GM23338 (cell line): ENCODE data around the gene GATAD2A. TPM values are rescaled to one million over a fixed set of nuclear protein-coding genes. Genes with fewer than 3 reads are reported as not detected.

ENCODE experiments used
- ATAC-seq: fragments of 200-7000 bp; cut with Tn5 transposase; 3 replicates; pipeline ENCODE4 v1.9.1; 2020
- DNase-seq: peaks from one replicate; pipeline ENCODE4 v3.0.0-alpha.2; 2015; ENCODE audit warnings: low spot score
- H2AFZ ChIP-seq: fragments of 200-600 bp; sonication (generic); 2 replicates; pipeline ENCODE4 v1.8.0; 2016; ENCODE audit warnings: antibody characterized with exemption, mild to moderate bottlenecking, moderate library complexity
- H3F3A ChIP-seq: fragments of 200-600 bp; sonication (generic); replicated peaks from 2 replicates; pipeline ENCODE4 v1.8.0; 2017; ENCODE audit warnings: antibody characterized with exemption, mixed run types, low read depth
- H3K27ac ChIP-seq: fragments of 200-600 bp; sonication (generic); 2 replicates; pipeline ENCODE4 v1.6.1; 2016; ENCODE audit warnings: low read depth
- H3K27me3 ChIP-seq: fragments of 200-600 bp; sonication (generic); 2 replicates; pipeline ENCODE4 v1.8.0; 2016; ENCODE audit warnings: mild to moderate bottlenecking, mixed run types, moderate library complexity; ENCODE audit not compliant: insufficient read depth
- H3K36me3 ChIP-seq: fragments of 200-600 bp; sonication (generic); 2 replicates; pipeline ENCODE4 v1.8.0; 2016; ENCODE audit warnings: mild to moderate bottlenecking; ENCODE audit not compliant: insufficient read depth
- H3K4me1 ChIP-seq: fragments of 200-600 bp; sonication (generic); 2 replicates; pipeline ENCODE4 v1.8.0; 2016; ENCODE audit warnings: mild to moderate bottlenecking, moderate library complexity; ENCODE audit not compliant: insufficient read depth
- H3K4me2 ChIP-seq: fragments of 200-600 bp; sonication (generic); 2 replicates; pipeline ENCODE4 v1.7.1; 2017; ENCODE audit warnings: mixed run types
- H3K4me3 ChIP-seq: fragments of 200-600 bp; sonication (generic); 2 replicates; pipeline ENCODE4 v1.6.1; 2016; ENCODE audit warnings: mixed run types
- H3K79me2 ChIP-seq: fragments of 200-600 bp; sonication (generic); replicated peaks from 2 replicates; pipeline ENCODE4 v1.8.0; 2017; ENCODE audit warnings: mild to moderate bottlenecking; ENCODE audit not compliant: insufficient read depth
- H3K9me2 ChIP-seq: fragments of 200-600 bp; sonication (generic); 2 replicates; pipeline ENCODE4 v1.8.0; 2017; ENCODE audit not compliant: insufficient read depth
- H4K20me1 ChIP-seq: fragments of 200-600 bp; sonication (generic); replicated peaks from 2 replicates; pipeline ENCODE4 v1.8.0; 2017; ENCODE audit warnings: mild to moderate bottlenecking; ENCODE audit not compliant: insufficient read depth
- H3K27ac Mint-ChIP-seq: 2 replicates; pipeline ENCODE4 v1.8.0; 2020; ENCODE audit warnings: inconsistent platforms, mild to moderate bottlenecking, moderate library complexity, mixed read lengths
- H3K27me3 Mint-ChIP-seq: 3 replicates; pipeline ENCODE4 v1.8.0; 2022; ENCODE audit warnings: low read depth, mild to moderate bottlenecking, moderate library complexity, mixed read lengths, inconsistent platforms; ENCODE audit not compliant: insufficient read depth, poor library complexity
- H3K36me3 Mint-ChIP-seq: 3 replicates; pipeline ENCODE4 v1.8.0; 2021; ENCODE audit warnings: low read depth, mild to moderate bottlenecking, inconsistent platforms, moderate library complexity, mixed read lengths
- H3K4me1 Mint-ChIP-seq: 3 replicates; pipeline ENCODE4 v1.8.0; 2020; ENCODE audit warnings: mild to moderate bottlenecking, inconsistent platforms, mixed read lengths
- H3K4me3 Mint-ChIP-seq: 3 replicates; pipeline ENCODE4 v1.8.0; 2021; ENCODE audit warnings: moderate library complexity, mild to moderate bottlenecking, inconsistent platforms, mixed read lengths
- H3K9me3 Mint-ChIP-seq: 3 replicates; pipeline ENCODE4 v1.8.0; 2020; ENCODE audit warnings: moderate library complexity, mild to moderate bottlenecking, inconsistent platforms, mixed read lengths
- CREB1 ChIP-seq: fragments of 250-450 bp; sonication (Bioruptor Pico); IDR thresholded peaks from 2 replicates; pipeline ENCODE4 v1.5.0; 2020; ENCODE audit warnings: low read depth, mild to moderate bottlenecking, moderate library complexity
- EZH2phosphoT487 ChIP-seq: fragments of 200-600 bp; sonication (generic); IDR thresholded peaks from one replicate; pipeline ENCODE4 v1.8.1; 2018; ENCODE audit warnings: antibody characterized with exemption; ENCODE audit not compliant: unreplicated experiment
- JUNB ChIP-seq: IDR thresholded peaks from one replicate; pipeline ENCODE4 v1.6.1; 2016; ENCODE audit warnings: antibody characterized with exemption; ENCODE audit not compliant: unreplicated experiment
- NANOG ChIP-seq: IDR thresholded peaks from 2 replicates; pipeline ENCODE4 v1.6.1; 2016; ENCODE audit warnings: antibody characterized with exemption, borderline replicate concordance
- POLR2AphosphoS5 ChIP-seq: IDR thresholded peaks from 2 replicates; pipeline ENCODE4 v1.6.1; 2016; ENCODE audit warnings: antibody characterized with exemption, low read depth
- STAT1 ChIP-seq: IDR thresholded peaks from one replicate; pipeline ENCODE4 v1.6.1; 2016; ENCODE audit warnings: antibody characterized with exemption; ENCODE audit not compliant: unreplicated experiment
- polyA plus RNA-seq: library from polyadenylated mRNA; unstranded; fragments of >200 nt; fragmentation: Nextera tagmentation; extraction: Ambion mirVana; gene quantifications from 2 replicates; pipeline ENCODE4 v1.2.1, GENCODE V29; 2016
- total RNA-seq: library from RNA; depleted of rRNA; stranded (reverse); fragments of >200 nt; shearing (Covaris generic); gene quantifications from 2 replicates; pipeline ENCODE4 v1.2.3, GENCODE V29; 2014
- TF ChIP-seq, protein P1 (sequence below): IDR thresholded peaks from 2 replicates; pipeline ENCODE4 v1.6.1; 2016; ENCODE audit warnings: antibody characterized with exemption
- TF ChIP-seq, protein P2 (sequence below): IDR thresholded peaks from one replicate; pipeline ENCODE4 v1.6.1; 2018; ENCODE audit warnings: antibody characterized with exemption; ENCODE audit not compliant: unreplicated experiment

Gene GATAD2A
- total and polyA plus RNA-seq, 2 experiments from 2014 or later, result 40.0 to 151 TPM

GRCh38 chr19:19491321-19492025, 86.0 kb downstream of the GATAD2A start:
- H3F3A ChIP-seq, result peaks cover 20% of the 10 kb centered on the region
- peaks cover 39% of the 10 kb centered on the region for H3K4me1 Mint-ChIP-seq
- peaks cover 50% of the 10 kb centered on the region for H3K36me3 Mint-ChIP-seq
- peaks cover 24% of the 10 kb centered on the region for H3K27me3 Mint-ChIP-seq
- H3K9me2 ChIP-seq, result no peaks in the 10 kb centered on the region
- H3K4me3 ChIP-seq, result no peak overlapping the region
- no peak overlapping the region for H3K27ac ChIP-seq
- H3K9me3 Mint-ChIP-seq, result no peaks in the 10 kb centered on the region
- peaks cover 11% of the 10 kb centered on the region; the same call in 1 of the 2 replicates for H3K36me3 ChIP-seq
- DNase-seq (no peak), ATAC-seq (no peak)
- TF ChIP-seq NANOG, result no peak
- no peak for TF ChIP-seq EZH2phosphoT487
- no peak for TF ChIP-seq CREB1 (CRISPR knock-in tag)
- TF ChIP-seq, protein P1, sequence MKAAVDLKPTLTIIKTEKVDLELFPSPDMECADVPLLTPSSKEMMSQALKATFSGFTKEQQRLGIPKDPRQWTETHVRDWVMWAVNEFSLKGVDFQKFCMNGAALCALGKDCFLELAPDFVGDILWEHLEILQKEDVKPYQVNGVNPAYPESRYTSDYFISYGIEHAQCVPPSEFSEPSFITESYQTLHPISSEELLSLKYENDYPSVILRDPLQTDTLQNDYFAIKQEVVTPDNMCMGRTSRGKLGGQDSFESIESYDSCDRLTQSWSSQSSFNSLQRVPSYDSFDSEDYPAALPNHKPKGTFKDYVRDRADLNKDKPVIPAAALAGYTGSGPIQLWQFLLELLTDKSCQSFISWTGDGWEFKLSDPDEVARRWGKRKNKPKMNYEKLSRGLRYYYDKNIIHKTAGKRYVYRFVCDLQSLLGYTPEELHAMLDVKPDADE, result no peak
- no peaks in the 10 kb centered on the region for H3K27me3 ChIP-seq
- H3K79me2 ChIP-seq, result peaks cover 36% of the 10 kb centered on the region
- H3K4me2 ChIP-seq, result no peak overlapping the region
- peaks cover 27% of the 10 kb centered on the region for H4K20me1 ChIP-seq
- H3K27ac Mint-ChIP-seq, result no peak overlapping the region; the same call in 1 of the 2 replicates
- H3K4me1 ChIP-seq, result peaks cover 22% of the 10 kb centered on the region
- no peak overlapping the region for H2AFZ ChIP-seq
- no peak overlapping the region for H3K4me3 Mint-ChIP-seq

DNA sequence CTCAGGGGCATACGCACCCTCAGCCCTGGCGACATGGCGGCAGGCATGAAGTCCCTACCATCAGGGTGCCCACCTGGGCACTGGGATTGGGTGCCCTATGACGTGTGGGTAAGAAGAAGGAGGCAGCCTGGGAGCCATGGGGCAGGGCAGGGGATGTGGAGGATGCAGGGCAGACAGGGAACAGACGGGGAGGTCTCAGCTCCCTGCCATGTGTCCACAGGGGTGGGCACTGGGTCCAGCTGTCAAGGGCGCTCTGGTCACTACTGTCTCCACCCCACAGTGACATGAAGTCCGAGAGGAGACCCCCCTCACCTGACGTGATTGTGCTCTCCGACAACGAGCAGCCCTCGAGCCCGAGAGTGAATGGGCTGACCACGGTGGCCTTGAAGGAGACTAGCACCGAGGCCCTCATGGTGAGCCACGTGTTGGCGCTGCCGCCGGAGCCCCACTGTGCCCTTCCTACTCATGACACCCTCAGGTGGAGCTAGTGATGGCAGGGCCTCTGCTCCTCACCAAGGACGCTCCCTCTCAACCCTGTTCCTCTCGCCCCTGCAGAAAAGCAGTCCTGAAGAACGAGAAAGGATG, 86.6 kb downstream of the GATAD2A start:
- peaks cover 33% of the 10 kb centered on the region for H3K79me2 ChIP-seq
- no peak overlapping the region for H3K4me2 ChIP-seq
- H3K9me2 ChIP-seq, result no peaks in the 10 kb centered on the region
- no peaks in the 10 kb centered on the region for H3K27me3 ChIP-seq
- Mint-ChIP-seq H3K4me1 (peaks cover 36% of the 10 kb centered on the region), H3K36me3 (peaks cover 56% of the 10 kb centered on the region), H3K9me3 (no peaks in the 10 kb centered on the region), H3K4me3 (no peak overlapping the region), H3K27ac (no peak overlapping the region; the same call in 1 of the 2 replicates), H3K27me3 (peaks cover 26% of the 10 kb centered on the region)
- DNase-seq (no peak), ATAC-seq (no peak)
- no peak overlapping the region for H3K27ac ChIP-seq
- H3K36me3 ChIP-seq, result peaks cover 11% of the 10 kb centered on the region; the same call in 1 of the 2 replicates
- peaks cover 27% of the 10 kb centered on the region for H4K20me1 ChIP-seq
- H3F3A ChIP-seq, result peaks cover 20% of the 10 kb centered on the region
- no peak overlapping the region for H2AFZ ChIP-seq
- peaks cover 22% of the 10 kb centered on the region for H3K4me1 ChIP-seq
- no peak overlapping the region for H3K4me3 ChIP-seq
- TF ChIP-seq STAT1 (no peak), NANOG (no peak), JUNB (no peak), EZH2phosphoT487 (no peak), CREB1 (CRISPR knock-in tag) (no peak), POLR2AphosphoS5 (no peak)
- TF ChIP-seq, protein P1, result no peak
- TF ChIP-seq, protein P2, sequence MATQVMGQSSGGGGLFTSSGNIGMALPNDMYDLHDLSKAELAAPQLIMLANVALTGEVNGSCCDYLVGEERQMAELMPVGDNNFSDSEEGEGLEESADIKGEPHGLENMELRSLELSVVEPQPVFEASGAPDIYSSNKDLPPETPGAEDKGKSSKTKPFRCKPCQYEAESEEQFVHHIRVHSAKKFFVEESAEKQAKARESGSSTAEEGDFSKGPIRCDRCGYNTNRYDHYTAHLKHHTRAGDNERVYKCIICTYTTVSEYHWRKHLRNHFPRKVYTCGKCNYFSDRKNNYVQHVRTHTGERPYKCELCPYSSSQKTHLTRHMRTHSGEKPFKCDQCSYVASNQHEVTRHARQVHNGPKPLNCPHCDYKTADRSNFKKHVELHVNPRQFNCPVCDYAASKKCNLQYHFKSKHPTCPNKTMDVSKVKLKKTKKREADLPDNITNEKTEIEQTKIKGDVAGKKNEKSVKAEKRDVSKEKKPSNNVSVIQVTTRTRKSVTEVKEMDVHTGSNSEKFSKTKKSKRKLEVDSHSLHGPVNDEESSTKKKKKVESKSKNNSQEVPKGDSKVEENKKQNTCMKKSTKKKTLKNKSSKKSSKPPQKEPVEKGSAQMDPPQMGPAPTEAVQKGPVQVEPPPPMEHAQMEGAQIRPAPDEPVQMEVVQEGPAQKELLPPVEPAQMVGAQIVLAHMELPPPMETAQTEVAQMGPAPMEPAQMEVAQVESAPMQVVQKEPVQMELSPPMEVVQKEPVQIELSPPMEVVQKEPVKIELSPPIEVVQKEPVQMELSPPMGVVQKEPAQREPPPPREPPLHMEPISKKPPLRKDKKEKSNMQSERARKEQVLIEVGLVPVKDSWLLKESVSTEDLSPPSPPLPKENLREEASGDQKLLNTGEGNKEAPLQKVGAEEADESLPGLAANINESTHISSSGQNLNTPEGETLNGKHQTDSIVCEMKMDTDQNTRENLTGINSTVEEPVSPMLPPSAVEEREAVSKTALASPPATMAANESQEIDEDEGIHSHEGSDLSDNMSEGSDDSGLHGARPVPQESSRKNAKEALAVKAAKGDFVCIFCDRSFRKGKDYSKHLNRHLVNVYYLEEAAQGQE, result no peak
